Renal cortical epithelial cell (primary cell): ENCODE measurements around the gene MCF2. TPM values are rescaled to one million over a fixed set of nuclear protein-coding genes. Genes with fewer than 3 reads are reported as not detected.
A peak's percentile ranks its signal among the peaks of the same experiment; 100 is the strongest.

Experiments
- DNase-seq: peaks from one replicate; pipeline ENCODE4 v3.0.0-alpha.2; 2011; ENCODE audit warnings: low read depth
- total RNA-seq: library from RNA; depleted of rRNA; stranded (reverse); fragments of >200 nt; gene quantifications from 2 replicates; pipeline ENCODE4 v1.2.3, GENCODE V29; 2014

The MCF2 gene
- total RNA-seq, 1 donor from 2014 or later = 0.10 TPM

- DNase-seq = no peak
These were observed 107.9 kb downstream of the MCF2 start for GRCh38 chrX:139600105-139600504.

- DNase-seq = no peak
These were observed 111.9 kb downstream of the MCF2 start for GRCh38 chrX:139596068-139596467.

GRCh38 chrX:139585613-139586012 lies 122.4 kb downstream of the MCF2 start:
- DNase-seq = no peak

- no peak for DNase-seq
These were observed 126.9 kb downstream of the MCF2 start for GRCh38 chrX:139581068-139581467.

GRCh38 chrX:139566981-139567380 lies 141.0 kb downstream of the MCF2 start:
- no peak for DNase-seq

GRCh38 chrX:139563251-139563650 lies 144.7 kb downstream of the MCF2 start:
- DNase-seq = no peak

- peak; percentile 13 for DNase-seq
These were observed 147.7 kb downstream of the MCF2 start for GRCh38 chrX:139560221-139560620.

GRCh38 chrX:139559383-139560042 lies 148.5 kb downstream of the MCF2 start:
- peak; percentile 68 for DNase-seq

GRCh38 chrX:139554991-139555675 lies 152.8 kb downstream of the MCF2 start:
- no peak for DNase-seq

GRCh38 chrX:139554376-139554775 lies 153.6 kb downstream of the MCF2 start:
- DNase-seq = no peak

- no peak for DNase-seq
These were observed 163.4 kb downstream of the MCF2 start for GRCh38 chrX:139544591-139544990.

- no peak for DNase-seq
These were observed 164.0 kb downstream of the MCF2 start for GRCh38 chrX:139543920-139544319.

GRCh38 chrX:139542652-139543051 lies 165.3 kb downstream of the MCF2 start:
- DNase-seq = no peak

GRCh38 chrX:139538907-139539790 lies 168.8 kb downstream of the MCF2 start:
- DNase-seq = peak; percentile 2

GRCh38 chrX:139533444-139533843 lies 174.5 kb downstream of the MCF2 start:
- DNase-seq = no peak

- no peak for DNase-seq
These were observed 175.1 kb downstream of the MCF2 start for GRCh38 chrX:139532834-139533233.

Other genes with a start within 250 kb of the MCF2 start
- gene F9, start 177.4 kb downstream of the MCF2 start, total RNA-seq = not detected in 2 replicates
- gene ATP11C, start 224.9 kb upstream of the MCF2 start, total RNA-seq = 29.0 and 31.4 TPM in 2 replicates